Endodermal cell (in vitro differentiated cells): ENCODE measurements around the gene FGD4. TPM values are rescaled to one million over a fixed set of nuclear protein-coding genes. Genes with fewer than 3 reads are reported as not detected.

Source experiments
- DNase-seq: peaks from one replicate; pipeline ENCODE4 v3.0.0-alpha.2; 2017
- H3K27ac ChIP-seq: 2 replicates; pipeline ENCODE4 v1.5.1; 2013; ENCODE audit warnings: mild to moderate bottlenecking, low read depth, low read length, moderate library complexity
- H3K27me3 ChIP-seq: 2 replicates; pipeline ENCODE4 v1.6.1; 2013; ENCODE audit warnings: mild to moderate bottlenecking, low read length, moderate library complexity; ENCODE audit not compliant: insufficient read depth, control insufficient read depth, poor library complexity, severe bottlenecking
- H3K36me3 ChIP-seq: 2 replicates; pipeline ENCODE4 v1.7.0; 2013; ENCODE audit warnings: mild to moderate bottlenecking, low read length, moderate library complexity; ENCODE audit not compliant: control insufficient read depth, insufficient read depth
- H3K4me1 ChIP-seq: one replicate; pipeline ENCODE4 v1.7.0; 2013; ENCODE audit warnings: low read length; ENCODE audit not compliant: control insufficient read depth, insufficient read depth
- H3K4me3 ChIP-seq: 2 replicates; pipeline ENCODE4 v1.5.1; 2013; ENCODE audit warnings: mild to moderate bottlenecking, low read length, moderate library complexity
- H3K9ac ChIP-seq: 2 replicates; pipeline ENCODE4 v1.6.1; 2013; ENCODE audit warnings: mild to moderate bottlenecking, low read length, moderate library complexity; ENCODE audit not compliant: poor library complexity, severe bottlenecking; ENCODE audit errors: extremely low read depth
- H3K9me3 ChIP-seq: 2 replicates; pipeline ENCODE4 v1.6.1; 2013; ENCODE audit warnings: mild to moderate bottlenecking, low read length, moderate library complexity; ENCODE audit not compliant: control insufficient read depth
- H3K27ac Mint-ChIP-seq: 2 replicates; pipeline ENCODE4 v1.8.0; 2020; ENCODE audit warnings: mixed read lengths
- H3K27me3 Mint-ChIP-seq: 2 replicates; pipeline ENCODE4 v1.8.0; 2021; ENCODE audit warnings: mild to moderate bottlenecking, mixed read lengths; ENCODE audit not compliant: insufficient read depth
- H3K36me3 Mint-ChIP-seq: 2 replicates; pipeline ENCODE4 v1.8.0; 2020; ENCODE audit warnings: low read depth, mixed read lengths
- H3K4me1 Mint-ChIP-seq: 2 replicates; pipeline ENCODE4 v1.8.0; 2020; ENCODE audit warnings: mixed read lengths
- H3K4me3 Mint-ChIP-seq: 2 replicates; pipeline ENCODE4 v1.8.0; 2020; ENCODE audit warnings: mild to moderate bottlenecking, moderate library complexity, mixed read lengths
- H3K9me3 Mint-ChIP-seq: 2 replicates; pipeline ENCODE4 v1.8.0; 2020; ENCODE audit warnings: mild to moderate bottlenecking, mixed read lengths
- whole genome bisulfite sequencing, 2 experiments: methylation state at CpG; one replicate each; pipeline versions ENCODE4 v1.1.5 to v1.1.7; 2013; ENCODE audit warnings: missing lambda C conversion rate in 2 of 2, mixed read lengths in 1 of 2; ENCODE audit not compliant: insufficient coverage in 1 of 2, insufficient read length in 1 of 2; 5-methylcytosine and 5-hydroxymethylcytosine counted together
- total RNA-seq, 2 donors: library from RNA; stranded (reverse); fragmentation: NEBNext Ultra II Directional in 1 of 2; extraction: Animal tissue kit (Norgen Biotek cat#: 25700) in 1 of 2; gene quantifications; 2 replicates in 1 of 2; 3 replicates in 1 of 2; pipeline ENCODE4 v1.2.1, GENCODE V29; 2021
- TF ChIP-seq, protein P1 (sequence below): fragments of 200-600 bp; sonication (generic); conservative IDR thresholded peaks from 2 replicates; pipeline ENCODE4 v1.5.0; 2021; ENCODE audit warnings: antibody characterized with exemption, mild to moderate bottlenecking

FGD4 gene
- total RNA-seq, 2 donors from 2014 or later, result 27.6 to 57.7 TPM

- peaks cover 9% of the 10 kb centered on the region for H3K36me3 ChIP-seq
- no peaks in the 10 kb centered on the region for H3K27me3 ChIP-seq
- no peak overlapping the region for H3K4me3 ChIP-seq
- no peak overlapping the region for H3K27ac Mint-ChIP-seq
- H3K9ac ChIP-seq, result no peak overlapping the region
- H3K4me3 Mint-ChIP-seq, result no peak overlapping the region
- H3K27me3 Mint-ChIP-seq, result no peaks in the 10 kb centered on the region
- no peak for DNase-seq
- 89% methylated on average over 1 of the region's 1 CpG; no CpG with 5 or more reads in 1 of the 2 experiments for WGBS, 2 experiments
- peaks cover 2% of the 10 kb centered on the region for H3K4me1 ChIP-seq
- peaks cover 27% of the 10 kb centered on the region for H3K9me3 Mint-ChIP-seq
- no peak overlapping the region for H3K27ac ChIP-seq
- peaks cover 24% of the 10 kb centered on the region for H3K4me1 Mint-ChIP-seq
- H3K9me3 ChIP-seq, result peaks cover 25% of the 10 kb centered on the region
- peaks cover 54% of the 10 kb centered on the region for H3K36me3 Mint-ChIP-seq
- TF ChIP-seq, protein P1, sequence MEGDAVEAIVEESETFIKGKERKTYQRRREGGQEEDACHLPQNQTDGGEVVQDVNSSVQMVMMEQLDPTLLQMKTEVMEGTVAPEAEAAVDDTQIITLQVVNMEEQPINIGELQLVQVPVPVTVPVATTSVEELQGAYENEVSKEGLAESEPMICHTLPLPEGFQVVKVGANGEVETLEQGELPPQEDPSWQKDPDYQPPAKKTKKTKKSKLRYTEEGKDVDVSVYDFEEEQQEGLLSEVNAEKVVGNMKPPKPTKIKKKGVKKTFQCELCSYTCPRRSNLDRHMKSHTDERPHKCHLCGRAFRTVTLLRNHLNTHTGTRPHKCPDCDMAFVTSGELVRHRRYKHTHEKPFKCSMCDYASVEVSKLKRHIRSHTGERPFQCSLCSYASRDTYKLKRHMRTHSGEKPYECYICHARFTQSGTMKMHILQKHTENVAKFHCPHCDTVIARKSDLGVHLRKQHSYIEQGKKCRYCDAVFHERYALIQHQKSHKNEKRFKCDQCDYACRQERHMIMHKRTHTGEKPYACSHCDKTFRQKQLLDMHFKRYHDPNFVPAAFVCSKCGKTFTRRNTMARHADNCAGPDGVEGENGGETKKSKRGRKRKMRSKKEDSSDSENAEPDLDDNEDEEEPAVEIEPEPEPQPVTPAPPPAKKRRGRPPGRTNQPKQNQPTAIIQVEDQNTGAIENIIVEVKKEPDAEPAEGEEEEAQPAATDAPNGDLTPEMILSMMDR, result no peak
Measured at GRCh38 chr12:32693036-32693435, 293.7 kb downstream of the FGD4 start.
